Measurements from ENCODE around the gene TOMM70. TPM values are rescaled to one million over a fixed set of nuclear protein-coding genes. Genes with fewer than 3 reads are reported as not detected.

The TOMM70 gene
- total and polyA plus RNA-seq, 8 donors = 12.9 to 95.6 (median 24.3) TPM

GRCh38 chr3:100407164-100407563 is 6.3 kb upstream of the TOMM70 start:
- intact Hi-C loops (cut with DNase I; ENCODE audit: low total_unique reads) = no loop called here
- 72 to 97% (median 78%) methylated on average over 2 of the region's 2 CpGs for WGBS, 5 donors
- Histone ChIP-seq H3K36me3 (peaks cover 0 to 10% (median 2%) of the 10 kb centered on the region in 4 donors), H3K9me3 (peaks cover 0 to 26% (median 9%) of the 10 kb centered on the region in 4 donors), H3K4me1 (peaks cover 16 to 25% (median 22%) of the 10 kb centered on the region in 4 donors), H3K27me3 (no peaks in the 10 kb centered on the region), H3K27ac (no peak overlapping the region), H3K4me3 (no peak overlapping the region)
- TF ChIP-seq POLR2A (IDR thresholded peaks at IDR 0.05) (no peak), CTCF (IDR thresholded peaks at IDR 0.05) (no peak), EP300 (IDR thresholded peaks at IDR 0.05) (no peak), POLR2AphosphoS5 (IDR thresholded peaks at IDR 0.05) (no peak)
- no peak for DNase-seq

- H3K27ac ChIP-seq = no peak overlapping the region
- H3K4me3 ChIP-seq = no peak overlapping the region
- no peaks in the 10 kb centered on the region for H3K27me3 ChIP-seq
- no peak for DNase-seq
- peaks cover 24 to 40% (median 35%) of the 10 kb centered on the region in 4 donors for H3K4me1 ChIP-seq
- H3K36me3 ChIP-seq = peaks cover 0 to 4% (median 0%) of the 10 kb centered on the region in 4 donors
- peaks cover 0 to 10% (median 5%) of the 10 kb centered on the region in 4 donors for H3K9me3 ChIP-seq
- WGBS, 5 donors = 98 to 100% (median 100%) methylated on average over 1 of the region's 1 CpG
- intact Hi-C loops (cut with DNase I; ENCODE audit: low total_unique reads) = no loop called here
- TF ChIP-seq POLR2A (IDR thresholded peaks at IDR 0.05) = no peak
- no peak for TF ChIP-seq POLR2AphosphoS5 (IDR thresholded peaks at IDR 0.05)
- TF ChIP-seq EP300 (IDR thresholded peaks at IDR 0.05) = no peak
- TF ChIP-seq CTCF (IDR thresholded peaks at IDR 0.05) = no peak
Observed at GRCh38 chr3:100404250-100404548, 3.3 kb upstream of the TOMM70 start.

- Histone ChIP-seq H3K27me3 (no peaks in the 10 kb centered on the region), H3K27ac (no peak overlapping the region), H3K4me1 (peaks cover 30 to 46% (median 41%) of the 10 kb centered on the region in 4 donors), H3K36me3 (peaks cover 0 to 4% (median 0%) of the 10 kb centered on the region in 4 donors), H3K9me3 (peaks cover 0 to 10% (median 5%) of the 10 kb centered on the region in 4 donors), H3K4me3 (peak overlapping the region in 2 of 4 donors; percentile 2 to 95)
- peak in 1 of 2 donors; percentile 36 for DNase-seq
- intact Hi-C loops (cut with DNase I; ENCODE audit: low total_unique reads) = no loop called here
- TF ChIP-seq EP300 (IDR thresholded peaks at IDR 0.05) = no peak
- no peak for TF ChIP-seq POLR2A (IDR thresholded peaks at IDR 0.05)
- no peak for TF ChIP-seq POLR2AphosphoS5 (IDR thresholded peaks at IDR 0.05)
- TF ChIP-seq CTCF (IDR thresholded peaks at IDR 0.05) = no peak
- 43 to 59% (median 54%) methylated on average over 5 of the region's 5 CpGs for WGBS, 5 donors
Observed at GRCh38 chr3:100403362-100404249, 2.7 kb upstream of the TOMM70 start.

- H3K4me1 ChIP-seq = peaks cover 33 to 52% (median 44%) of the 10 kb centered on the region in 4 donors
- peak overlapping the region; percentile 85 to 97 (median 95) for H3K4me3 ChIP-seq
- peaks cover 0 to 10% (median 5%) of the 10 kb centered on the region in 4 donors for H3K9me3 ChIP-seq
- intact Hi-C loops (cut with DNase I; ENCODE audit: low total_unique reads) = no loop called here
- WGBS, 5 donors = 20 to 39% (median 30%) methylated on average over 2 of the region's 2 CpGs
- DNase-seq = peak in 1 of 2 donors; percentile 14
- H3K27me3 ChIP-seq = no peaks in the 10 kb centered on the region
- no peak overlapping the region for H3K27ac ChIP-seq
- no peak for TF ChIP-seq CTCF (IDR thresholded peaks at IDR 0.05)
- no peak for TF ChIP-seq POLR2A (IDR thresholded peaks at IDR 0.05)
- H3K36me3 ChIP-seq = no peaks in the 10 kb centered on the region
Observed at GRCh38 chr3:100402891-100403290, 2.0 kb upstream of the TOMM70 start.
